T-helper 22 cell (primary cell): Measurements from ENCODE around the gene FGF19.
A peak's percentile ranks its signal among the peaks of the same experiment; 100 is the strongest.
"Not testable (repeated sequence)": the region's sequence is repeated elsewhere in the genome, so short reads cannot be mapped to it uniquely, and the experiment has no call there.

Experiments
- DNase-seq: peaks from one replicate; pipeline ENCODE4 v3.0.0-alpha.2; 2020; ENCODE audit warnings: low read depth

The FGF19 gene

GRCh38 chr11:69695995-69696394 is 7.8 kb downstream of the FGF19 start:
- not testable (repeated sequence) for DNase-seq

GRCh38 chr11:69695581-69695980 is 8.2 kb downstream of the FGF19 start:
- no peak for DNase-seq

- no peak for DNase-seq
Measured at GRCh38 chr11:69694781-69695180, 9.0 kb downstream of the FGF19 start.

DNA sequence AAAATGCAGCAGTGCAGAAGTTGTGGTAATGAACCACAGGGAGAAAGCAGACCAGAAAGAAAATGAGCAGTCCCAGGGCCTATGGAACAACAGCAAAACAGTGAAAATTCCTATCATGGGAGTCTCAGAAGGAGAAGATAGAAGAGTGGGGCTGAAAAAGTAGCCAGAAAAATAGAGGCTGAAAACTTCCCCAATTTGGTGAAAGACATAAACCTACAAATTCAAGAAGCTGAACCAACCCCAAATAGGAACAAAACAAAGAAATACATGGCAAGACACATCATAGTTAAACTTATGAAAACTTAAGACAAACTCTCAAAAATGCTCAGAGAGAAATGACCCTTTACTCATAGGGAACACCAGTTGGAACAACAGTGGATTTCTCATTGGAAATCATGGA is 11.4 kb downstream of the FGF19 start:
- DNase-seq = no peak

- DNase-seq = no peak
Measured at GRCh38 chr11:69691463-69691862, 12.4 kb downstream of the FGF19 start.

GRCh38 chr11:69689484-69690319 is 14.1 kb downstream of the FGF19 start:
- DNase-seq = no peak

DNA sequence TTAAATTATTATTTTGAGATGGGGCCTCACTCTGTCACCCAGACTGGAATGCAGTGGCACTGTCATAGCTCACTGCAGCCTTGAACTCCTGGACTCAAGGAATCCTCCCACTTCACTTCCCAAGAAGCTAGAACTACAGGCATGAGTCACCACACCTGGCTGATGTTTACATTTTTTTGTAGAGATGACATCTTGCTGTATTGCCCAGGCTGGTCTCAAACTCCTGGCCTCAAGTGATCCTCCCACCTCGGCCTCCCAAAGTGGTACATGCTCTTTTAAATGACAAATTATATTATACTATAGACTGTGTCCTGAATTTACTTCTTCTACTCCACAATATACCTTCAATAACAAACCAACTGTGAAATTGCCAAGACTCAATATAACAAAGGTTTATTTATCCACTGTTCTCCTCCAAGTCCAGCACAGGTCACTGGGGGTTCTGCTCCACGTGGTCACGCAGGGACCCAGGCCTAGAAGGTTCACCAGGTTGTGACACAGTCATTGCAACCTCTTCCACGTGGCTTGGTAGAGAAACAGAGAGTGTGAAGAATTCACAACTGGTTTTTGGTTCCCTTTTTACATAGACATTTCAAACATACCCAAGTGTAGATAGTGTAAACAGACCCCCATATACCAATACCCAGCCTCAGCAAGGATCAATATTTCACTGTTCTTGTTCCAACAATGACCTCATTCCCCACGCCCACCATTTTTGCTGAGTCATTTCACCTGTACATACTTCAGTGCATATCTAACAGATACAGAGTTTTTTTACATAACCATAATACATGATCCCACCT is 15.7 kb downstream of the FGF19 start:
- DNase-seq = not testable (repeated sequence)

- DNase-seq = no peak
Measured at GRCh38 chr11:69686856-69687255, 17.0 kb downstream of the FGF19 start.

GRCh38 chr11:69686452-69686851 is 17.4 kb downstream of the FGF19 start:
- no peak for DNase-seq

- no peak for DNase-seq
Measured at GRCh38 chr11:69685348-69685747, 18.5 kb downstream of the FGF19 start.

GRCh38 chr11:69684651-69685050 is 19.2 kb downstream of the FGF19 start:
- no peak for DNase-seq

DNA sequence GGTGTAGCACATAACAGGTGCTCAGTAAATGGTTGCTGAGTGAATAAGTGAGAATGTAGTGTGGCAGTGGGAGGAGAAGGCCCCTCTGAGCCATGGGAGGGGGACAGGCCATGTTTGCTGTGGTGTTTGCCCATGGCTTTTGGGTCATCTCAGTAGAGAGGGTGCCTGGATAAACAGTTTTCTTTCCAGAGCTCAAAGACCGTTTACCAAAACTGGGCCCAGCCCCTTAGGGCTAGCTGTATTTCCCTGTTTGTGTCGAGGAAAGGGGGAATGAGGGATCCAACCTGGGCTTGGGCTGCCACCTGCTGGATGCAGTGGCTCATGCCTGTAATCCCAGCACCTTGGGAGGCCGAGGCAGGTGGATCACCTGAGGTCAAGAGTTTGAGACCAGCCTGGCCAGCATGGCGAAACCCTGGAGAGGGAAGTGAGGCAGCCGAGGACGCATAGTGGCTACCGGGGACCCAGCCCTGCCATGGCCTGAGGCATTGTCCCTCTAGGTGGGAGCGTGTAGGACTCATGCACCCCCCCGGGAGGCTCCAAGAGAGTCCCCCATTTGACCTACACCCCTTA is 20.0 kb downstream of the FGF19 start:
- no peak for DNase-seq

- no peak for DNase-seq
Measured at GRCh38 chr11:69682681-69683326, 21.0 kb downstream of the FGF19 start.

GRCh38 chr11:69682221-69682620 is 21.6 kb downstream of the FGF19 start:
- no peak for DNase-seq

DNA sequence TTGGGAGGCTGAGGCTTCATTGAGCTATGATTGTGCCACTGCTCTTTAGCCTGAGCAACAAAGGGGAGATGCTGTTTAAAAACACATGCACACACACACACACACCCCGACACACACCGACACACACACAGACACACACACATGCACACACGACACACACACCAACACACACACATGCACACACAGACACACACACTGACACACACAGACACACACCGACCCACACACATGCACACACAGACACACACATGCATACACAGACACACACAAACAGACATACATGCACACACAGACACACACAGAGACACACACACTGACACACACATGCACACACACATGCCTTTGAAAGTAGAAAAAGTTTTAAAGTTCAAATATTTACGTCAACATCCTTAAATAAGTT is 23.1 kb downstream of the FGF19 start:
- no peak for DNase-seq

- DNase-seq = no peak
Measured at GRCh38 chr11:69677749-69678148, 26.1 kb downstream of the FGF19 start.

DNA sequence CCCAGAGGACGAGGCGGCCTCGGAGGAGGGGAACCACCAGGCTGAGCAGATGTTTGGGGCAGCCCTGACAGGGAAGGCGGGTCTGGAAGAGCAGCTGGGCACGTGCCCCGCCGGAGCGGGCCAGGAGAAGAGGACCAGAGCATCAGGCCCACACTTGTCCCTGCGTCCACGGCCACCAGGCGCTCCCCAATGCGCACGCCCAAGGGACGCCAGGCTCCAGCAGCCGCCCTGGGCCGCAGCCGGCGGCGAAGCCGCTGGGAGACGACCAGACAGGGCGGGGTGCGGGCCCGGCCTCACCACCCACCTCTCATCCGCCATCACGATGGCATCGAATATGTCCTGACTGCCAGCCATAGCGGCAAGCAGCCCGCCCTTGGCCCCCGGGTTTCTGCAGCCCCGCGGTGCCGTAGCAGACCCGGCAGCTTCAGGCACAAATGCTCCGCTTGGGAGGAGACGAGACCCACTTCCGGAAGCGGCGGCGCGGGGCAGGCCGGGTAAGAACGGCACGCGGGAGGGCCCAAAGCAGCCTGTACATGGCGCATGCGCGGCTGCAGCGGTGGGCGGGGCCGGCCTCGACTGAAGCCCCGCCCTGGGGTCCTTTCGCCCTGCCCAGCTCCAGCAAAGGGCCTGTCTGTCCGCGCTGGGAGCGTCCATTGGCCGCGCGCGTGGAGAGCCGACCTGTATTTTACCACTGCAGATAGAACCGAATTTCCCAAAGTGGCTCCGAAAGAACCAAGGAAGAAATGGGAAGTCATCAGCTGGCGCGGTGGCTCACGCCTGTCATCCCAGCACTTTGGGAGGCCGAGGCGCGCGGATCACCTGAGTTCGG is 28.7 kb downstream of the FGF19 start, which contains the start of gene LTO1:
Gene LTO1, minus strand, starts transcription at position 468 of the 829 bp plus-strand sequence. Its CDS starts 114 bp downstream, at position 354.
- peak; percentile 87 for DNase-seq

GRCh38 chr11:69674267-69674885 is 29.4 kb downstream of the FGF19 start:
- DNase-seq = no peak

GRCh38 chr11:69671734-69672465 is 31.9 kb downstream of the FGF19 start:
- no peak for DNase-seq
